Astrocyte (in vitro differentiated cells and primary cell): ENCODE measurements around the gene SRP9. TPM values are rescaled to one million over a fixed set of nuclear protein-coding genes. Genes with fewer than 3 reads are reported as not detected.

Experiments used
- DNase-seq: peaks from one replicate; pipeline ENCODE4 v3.0.0-alpha.2; 2010; ENCODE audit warnings: low read depth
- FAIRE-seq: peaks from 2 replicates; lab custom pipeline; 2011; peaks lifted over from hg19 to GRCh38; lab: Jason Lieb, UNC
- H2AFZ ChIP-seq: 2 replicates; pipeline ENCODE4 v1.6.0; 2012; ENCODE audit warnings: low read depth, low read length, inconsistent platforms
- H3K27ac ChIP-seq: 2 replicates; pipeline ENCODE4 v1.5.1; 2011; ENCODE audit warnings: low read depth, low read length, inconsistent platforms
- H3K27me3 ChIP-seq: 2 replicates; pipeline ENCODE4 v1.6.0; 2011; ENCODE audit warnings: low read length, inconsistent platforms; ENCODE audit not compliant: insufficient read depth
- H3K36me3 ChIP-seq: 2 replicates; pipeline ENCODE4 v1.5.1; 2011; ENCODE audit warnings: low read length, inconsistent platforms; ENCODE audit not compliant: insufficient read depth
- H3K4me1 ChIP-seq: 2 replicates; pipeline ENCODE4 v1.5.1; 2011; ENCODE audit warnings: low read length, inconsistent platforms; ENCODE audit not compliant: insufficient read depth
- H3K4me2 ChIP-seq: 2 replicates; pipeline ENCODE4 v1.6.0; 2012; ENCODE audit warnings: low read length, inconsistent platforms
- H3K4me3 ChIP-seq: 2 replicates; pipeline ENCODE4 v1.5.1; 2011; ENCODE audit warnings: low read depth, mild to moderate bottlenecking, low read length, inconsistent platforms; ENCODE audit not compliant: insufficient read depth
- H3K79me2 ChIP-seq: 2 replicates; pipeline ENCODE4 v1.6.0; 2012; ENCODE audit warnings: mild to moderate bottlenecking, low read length, inconsistent platforms; ENCODE audit not compliant: insufficient read depth
- H3K9ac ChIP-seq: 2 replicates; pipeline ENCODE4 v1.6.0; 2012; ENCODE audit warnings: mild to moderate bottlenecking, low read length, inconsistent platforms
- H3K9me3 ChIP-seq: 2 replicates; pipeline ENCODE4 v1.5.1; 2012; ENCODE audit warnings: low read depth, mild to moderate bottlenecking, low read length, inconsistent platforms; ENCODE audit not compliant: insufficient read depth
- H4K20me1 ChIP-seq: 2 replicates; pipeline ENCODE4 v1.6.0; 2012; ENCODE audit warnings: low read length, inconsistent platforms; ENCODE audit not compliant: insufficient read depth
- H3K27ac Mint-ChIP-seq: one replicate; pipeline ENCODE4 v1.8.0; 2021; ENCODE audit warnings: mild to moderate bottlenecking, mixed read lengths; ENCODE audit not compliant: unreplicated experiment
- H3K27me3 Mint-ChIP-seq: one replicate; pipeline ENCODE4 v1.8.0; 2021; ENCODE audit warnings: low read depth, mixed read lengths; ENCODE audit not compliant: unreplicated experiment
- H3K36me3 Mint-ChIP-seq: one replicate; pipeline ENCODE4 v1.8.0; 2021; ENCODE audit warnings: low read depth, mixed read lengths; ENCODE audit not compliant: unreplicated experiment
- H3K4me1 Mint-ChIP-seq: one replicate; pipeline ENCODE4 v1.8.0; 2021; ENCODE audit warnings: low read depth, mixed read lengths; ENCODE audit not compliant: unreplicated experiment
- H3K4me3 Mint-ChIP-seq: one replicate; pipeline ENCODE4 v1.8.0; 2021; ENCODE audit warnings: mild to moderate bottlenecking, moderate library complexity, mixed read lengths; ENCODE audit not compliant: unreplicated experiment
- H3K9me3 Mint-ChIP-seq: one replicate; pipeline ENCODE4 v1.8.0; 2021; ENCODE audit warnings: mild to moderate bottlenecking, mixed read lengths; ENCODE audit not compliant: unreplicated experiment
- EZH2 ChIP-seq: IDR thresholded peaks from 2 replicates; pipeline ENCODE4 v1.6.1; 2012; ENCODE audit warnings: mild to moderate bottlenecking, low read length, inconsistent platforms; ENCODE audit not compliant: insufficient read depth
- total RNA-seq: library from RNA; stranded (reverse); gene quantifications from 2 replicates; pipeline ENCODE4 v1.2.1, GENCODE V29; 2021
- TF ChIP-seq, protein P1 (sequence below): IDR thresholded peaks from 2 replicates; pipeline ENCODE4 v1.5.1; 2011; ENCODE audit warnings: low read depth, mild to moderate bottlenecking, inconsistent platforms, low read length, moderate library complexity; ENCODE audit not compliant: insufficient read depth

Gene SRP9
- total RNA-seq, 1 donor from 2014 or later = 269 TPM

DNA sequence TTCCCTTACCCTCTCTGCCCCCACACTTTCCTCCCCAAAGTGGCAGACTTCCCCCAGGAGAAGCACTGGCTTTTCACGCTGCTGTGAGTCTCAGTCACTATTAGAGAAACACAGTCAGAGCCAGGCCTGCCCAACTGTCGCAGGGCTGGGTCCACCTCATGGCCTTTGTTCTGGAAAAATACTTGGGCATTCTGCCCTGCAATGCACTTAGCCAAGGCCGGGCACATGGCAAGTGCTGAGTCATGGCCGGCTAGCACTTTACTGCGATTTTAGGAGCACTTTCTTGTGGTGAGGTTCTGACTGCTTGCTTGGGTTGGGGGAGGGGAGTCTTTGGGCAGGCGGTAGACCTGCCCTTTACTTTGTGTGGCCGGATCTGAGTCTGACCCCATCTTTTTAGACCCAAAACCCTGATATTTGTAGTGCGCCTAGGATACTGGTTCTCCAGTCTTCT lies 40.0 kb downstream of the SRP9 start:
- Histone ChIP-seq H3K79me2 (peaks cover 10% of the 10 kb centered on the region), H3K36me3 (no peaks in the 10 kb centered on the region), H3K9ac (peak overlapping the region; percentile 58), H2AFZ (peak overlapping the region; percentile 70), H3K4me2 (peak overlapping the region; percentile 38), H3K4me1 (peaks cover 20% of the 10 kb centered on the region), H3K27me3 (no peaks in the 10 kb centered on the region), H3K27ac (peak overlapping the region; percentile 24), H4K20me1 (peaks cover 10% of the 10 kb centered on the region), H3K4me3 (no peak overlapping the region), H3K9me3 (no peaks in the 10 kb centered on the region)
- peak overlapping the region; percentile 81 for H3K27ac Mint-ChIP-seq
- TF ChIP-seq EZH2 = no peak
- TF ChIP-seq, protein P1, sequence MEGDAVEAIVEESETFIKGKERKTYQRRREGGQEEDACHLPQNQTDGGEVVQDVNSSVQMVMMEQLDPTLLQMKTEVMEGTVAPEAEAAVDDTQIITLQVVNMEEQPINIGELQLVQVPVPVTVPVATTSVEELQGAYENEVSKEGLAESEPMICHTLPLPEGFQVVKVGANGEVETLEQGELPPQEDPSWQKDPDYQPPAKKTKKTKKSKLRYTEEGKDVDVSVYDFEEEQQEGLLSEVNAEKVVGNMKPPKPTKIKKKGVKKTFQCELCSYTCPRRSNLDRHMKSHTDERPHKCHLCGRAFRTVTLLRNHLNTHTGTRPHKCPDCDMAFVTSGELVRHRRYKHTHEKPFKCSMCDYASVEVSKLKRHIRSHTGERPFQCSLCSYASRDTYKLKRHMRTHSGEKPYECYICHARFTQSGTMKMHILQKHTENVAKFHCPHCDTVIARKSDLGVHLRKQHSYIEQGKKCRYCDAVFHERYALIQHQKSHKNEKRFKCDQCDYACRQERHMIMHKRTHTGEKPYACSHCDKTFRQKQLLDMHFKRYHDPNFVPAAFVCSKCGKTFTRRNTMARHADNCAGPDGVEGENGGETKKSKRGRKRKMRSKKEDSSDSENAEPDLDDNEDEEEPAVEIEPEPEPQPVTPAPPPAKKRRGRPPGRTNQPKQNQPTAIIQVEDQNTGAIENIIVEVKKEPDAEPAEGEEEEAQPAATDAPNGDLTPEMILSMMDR = no peak
- H3K27me3 Mint-ChIP-seq = no peaks in the 10 kb centered on the region
- H3K36me3 Mint-ChIP-seq = peaks cover 14% of the 10 kb centered on the region
- DNase-seq (peak; percentile 90), FAIRE-seq (no peak)
- H3K4me3 Mint-ChIP-seq = peak overlapping the region; percentile 66
- no peaks in the 10 kb centered on the region for H3K9me3 Mint-ChIP-seq
- H3K4me1 Mint-ChIP-seq = peaks cover 47% of the 10 kb centered on the region

DNA sequence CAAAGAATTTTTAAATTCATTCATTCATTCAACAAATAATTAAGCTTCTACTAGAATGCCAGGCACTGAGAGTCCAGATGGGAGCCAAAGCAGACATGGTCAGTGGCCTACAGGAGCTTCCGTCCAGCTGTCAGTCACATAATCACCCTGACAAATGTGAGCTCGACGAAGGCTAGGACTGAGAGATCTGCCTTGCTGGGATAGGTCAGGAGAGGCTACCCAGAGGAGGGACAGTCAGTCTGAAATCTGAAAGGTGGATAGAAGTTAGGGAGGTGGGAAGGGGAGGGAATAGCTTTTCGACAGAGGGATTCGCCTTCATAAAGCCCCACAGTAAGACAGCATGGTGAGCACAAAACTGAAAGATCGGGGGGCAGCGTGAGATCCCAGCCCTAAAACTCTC lies 40.6 kb downstream of the SRP9 start:
- no peak for DNase-seq
- Histone ChIP-seq H3K4me2 (no peak overlapping the region), H3K4me3 (no peak overlapping the region), H3K27me3 (no peaks in the 10 kb centered on the region), H2AFZ (no peak overlapping the region), H3K9ac (no peak overlapping the region), H3K79me2 (peaks cover 10% of the 10 kb centered on the region), H3K4me1 (peaks cover 20% of the 10 kb centered on the region), H3K36me3 (no peaks in the 10 kb centered on the region), H3K9me3 (no peaks in the 10 kb centered on the region), H4K20me1 (peaks cover 5% of the 10 kb centered on the region), H3K27ac (no peak overlapping the region)
- H3K4me3 Mint-ChIP-seq = no peak overlapping the region
- TF ChIP-seq, protein P1 = no peak
- TF ChIP-seq EZH2 = no peak
- no peak for FAIRE-seq
- H3K27ac Mint-ChIP-seq = peak overlapping the region; percentile 81
- no peaks in the 10 kb centered on the region for H3K27me3 Mint-ChIP-seq
- peaks cover 41% of the 10 kb centered on the region for H3K4me1 Mint-ChIP-seq
- no peaks in the 10 kb centered on the region for H3K9me3 Mint-ChIP-seq
- peaks cover 15% of the 10 kb centered on the region for H3K36me3 Mint-ChIP-seq

DNA sequence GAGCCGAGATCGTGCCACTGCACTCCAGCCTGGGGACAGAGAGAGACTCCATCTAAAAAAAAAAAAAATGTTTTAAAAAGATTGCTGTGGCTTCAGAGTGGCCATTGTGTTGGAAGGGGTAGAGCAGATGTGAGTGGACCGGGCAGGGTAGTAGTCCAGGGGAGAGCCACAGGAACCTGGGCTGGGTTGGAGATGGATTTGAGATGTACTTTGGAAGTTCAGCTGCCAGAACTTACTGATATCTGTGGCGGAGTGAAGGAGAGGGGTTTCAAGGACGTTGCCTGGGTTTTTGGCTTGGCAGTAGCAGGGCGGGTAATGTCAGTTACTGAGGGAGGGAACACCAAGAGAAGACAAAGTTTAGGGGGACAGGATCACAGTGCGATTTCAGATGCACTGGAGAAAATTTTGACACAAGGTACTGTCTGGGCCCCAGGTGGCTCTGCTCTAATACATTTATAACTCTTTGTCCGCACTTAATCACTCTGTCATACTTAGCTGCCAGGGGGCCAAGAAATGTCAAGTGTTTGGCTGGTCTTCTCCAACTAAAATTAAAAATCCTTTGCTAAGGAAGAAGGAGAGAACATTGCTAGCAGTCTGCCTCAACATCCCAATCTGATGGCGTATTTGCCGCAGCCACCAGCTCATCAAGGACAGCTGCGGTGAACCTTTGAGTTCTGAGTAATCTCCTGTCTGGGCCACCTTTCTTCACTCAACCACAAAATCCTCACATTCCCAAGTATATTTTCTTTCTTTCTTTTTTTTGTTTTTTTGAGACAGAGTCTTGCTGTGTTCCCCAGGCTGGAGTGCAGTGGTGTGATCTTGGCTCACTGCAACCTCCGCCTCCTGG lies 41.9 kb downstream of the SRP9 start:
- Histone ChIP-seq H3K27ac (no peak overlapping the region), H3K9me3 (no peaks in the 10 kb centered on the region), H4K20me1 (peaks cover 7% of the 10 kb centered on the region), H3K4me3 (no peak overlapping the region), H3K9ac (no peak overlapping the region), H2AFZ (no peak overlapping the region), H3K4me1 (peaks cover 16% of the 10 kb centered on the region), H3K79me2 (peaks cover 8% of the 10 kb centered on the region), H3K4me2 (no peak overlapping the region), H3K36me3 (no peaks in the 10 kb centered on the region), H3K27me3 (no peaks in the 10 kb centered on the region)
- FAIRE-seq (no peak), DNase-seq (peak; percentile 38)
- Mint-ChIP-seq H3K9me3 (no peaks in the 10 kb centered on the region), H3K27me3 (no peaks in the 10 kb centered on the region), H3K36me3 (peaks cover 13% of the 10 kb centered on the region), H3K4me3 (peak overlapping the region; percentile 55), H3K27ac (peak overlapping the region; percentile 67), H3K4me1 (peaks cover 33% of the 10 kb centered on the region)
- TF ChIP-seq, protein P1 = no peak
- TF ChIP-seq EZH2 = no peak
